ENCODE measurements around the gene LRRK2. TPM values are rescaled to one million over a fixed set of nuclear protein-coding genes. Genes with fewer than 3 reads are reported as not detected.

Gene LRRK2
- total and polyA plus RNA-seq, 10 of the 15 experiments (the other 5 are each of a cell fraction or from before 2014, with no cell fraction given) = 0.80 to 32.6 (median 1.4) TPM

DNA sequence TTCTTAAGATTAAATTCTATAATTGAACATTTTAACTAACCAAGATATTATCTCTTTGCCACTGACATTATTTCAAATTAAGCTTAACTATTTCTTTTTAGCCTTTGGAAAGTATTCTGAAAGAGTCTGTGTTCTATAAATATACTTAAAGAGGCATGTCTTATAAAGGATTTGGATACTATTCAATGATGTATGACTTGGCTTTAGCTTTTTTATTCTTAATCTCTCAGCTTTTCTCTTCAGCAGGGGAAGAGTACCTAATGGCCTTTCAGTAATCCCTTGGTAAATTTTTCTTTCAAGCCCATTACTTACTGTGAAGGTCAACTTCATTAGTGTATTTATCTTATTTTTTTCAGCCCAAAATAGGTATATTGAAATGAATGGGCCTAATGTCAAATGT is 113.8 kb downstream of the LRRK2 start:
- Histone ChIP-seq H3K27me3 (replicated peaks in 1 of 2; ENCODE audit: control insufficient read depth in 2 of 2, insufficient read depth in 2 of 2, low read length in 1 of 2) (no peaks in the 10 kb centered on the region), H3K4me1 (ENCODE audit: control insufficient read depth, insufficient read depth, low read length) (peaks cover 3% of the 10 kb centered on the region; the same call in 1 of the 2 replicates), H3K9me3 (replicated peaks; ENCODE audit: control insufficient read depth, insufficient read depth, low read length) (no peaks in the 10 kb centered on the region), H4K20me1 (ENCODE audit: control insufficient read depth, insufficient read depth) (no peaks in the 10 kb centered on the region), H3K27ac (ENCODE audit: control insufficient read depth, insufficient read depth) (no peak overlapping the region), H2AFZ (ENCODE audit: control insufficient read depth, low read depth, low read length) (no peak overlapping the region), H3K9ac (ENCODE audit: control insufficient read depth, insufficient read depth, low read length) (no peak overlapping the region), H3K79me2 (ENCODE audit: control insufficient read depth, insufficient read depth, low read length) (no peaks in the 10 kb centered on the region), H3K4me2 (ENCODE audit: control insufficient read depth, insufficient read depth) (no peak overlapping the region), H3K36me3 (ENCODE audit: control insufficient read depth in 2 of 2, insufficient read depth in 2 of 2, low read length in 1 of 2) (no peaks in the 10 kb centered on the region), H3K4me3 (no peak overlapping the region)
- ChIA-PET SMC1A (ENCODE audit: uncharacterized antibody, unreplicated experiment) (interaction anchor here (0.6 to 3.2 kb wide), 12 partner anchors 11 to 282 kb away, joined by 3 to 13 read pairs (median 4); no protein-coding TSS in a partner anchor), POLR2A (no interaction called here), RAD21 (ENCODE audit: unreplicated experiment) (interaction anchor here (1.0 to 1.6 kb wide), 4 partner anchors 9 to 38 kb away, joined by 3 to 4 read pairs (median 3); no protein-coding TSS in a partner anchor), CTCF (interaction anchor here (0.9 to 5.9 kb wide), 8 partner anchors 9 to 41 kb away, joined by 3 to 43 read pairs (median 4); no protein-coding TSS in a partner anchor)
- DNase-seq (ENCODE audit: low read depth, low spot score) = no peak
- TF ChIP-seq, protein P1, sequence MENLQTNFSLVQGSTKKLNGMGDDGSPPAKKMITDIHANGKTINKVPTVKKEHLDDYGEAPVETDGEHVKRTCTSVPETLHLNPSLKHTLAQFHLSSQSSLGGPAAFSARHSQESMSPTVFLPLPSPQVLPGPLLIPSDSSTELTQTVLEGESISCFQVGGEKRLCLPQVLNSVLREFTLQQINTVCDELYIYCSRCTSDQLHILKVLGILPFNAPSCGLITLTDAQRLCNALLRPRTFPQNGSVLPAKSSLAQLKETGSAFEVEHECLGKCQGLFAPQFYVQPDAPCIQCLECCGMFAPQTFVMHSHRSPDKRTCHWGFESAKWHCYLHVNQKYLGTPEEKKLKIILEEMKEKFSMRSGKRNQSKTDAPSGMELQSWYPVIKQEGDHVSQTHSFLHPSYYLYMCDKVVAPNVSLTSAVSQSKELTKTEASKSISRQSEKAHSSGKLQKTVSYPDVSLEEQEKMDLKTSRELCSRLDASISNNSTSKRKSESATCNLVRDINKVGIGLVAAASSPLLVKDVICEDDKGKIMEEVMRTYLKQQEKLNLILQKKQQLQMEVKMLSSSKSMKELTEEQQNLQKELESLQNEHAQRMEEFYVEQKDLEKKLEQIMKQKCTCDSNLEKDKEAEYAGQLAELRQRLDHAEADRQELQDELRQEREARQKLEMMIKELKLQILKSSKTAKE (IDR thresholded peaks at IDR 0.05; ENCODE audit: low read depth, poor library complexity, severe bottlenecking) = no peak
- TF ChIP-seq SPI1 (IDR thresholded peaks at IDR 0.05; ENCODE audit: borderline replicate concordance, insufficient read depth, low read depth, low read length) (no peak), NR2C1 (IDR thresholded peaks at IDR 0.05) (no peak), HDGF (IDR thresholded peaks at IDR 0.05) (no peak), NBN (IDR thresholded peaks at IDR 0.05) (no peak), MTA2 (IDR thresholded peaks at IDR 0.05; ENCODE audit: low read depth) (no peak)
- TF ChIP-seq, protein P2, sequence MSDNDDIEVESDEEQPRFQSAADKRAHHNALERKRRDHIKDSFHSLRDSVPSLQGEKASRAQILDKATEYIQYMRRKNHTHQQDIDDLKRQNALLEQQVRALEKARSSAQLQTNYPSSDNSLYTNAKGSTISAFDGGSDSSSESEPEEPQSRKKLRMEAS (IDR thresholded peaks at IDR 0.05; ENCODE audit: low read depth, low read length) = no peak
- in situ Hi-C loops (cut with MboI) (no loop called here), intact Hi-C loops (cut with micrococcal nuclease; ENCODE audit: unreplicated experiment) (loop anchor here (5.0 kb wide), 1 partner anchor 584 kb away; no protein-coding TSS in a partner anchor)
- no peak for ATAC-seq
- FAIRE-seq = no peak
- no TSS peak for BruUV-seq (replicated peaks)
